ENCODE results near the gene IRX4. TPM values are rescaled to one million over a fixed set of nuclear protein-coding genes. Genes with fewer than 3 reads are reported as not detected.

Gene IRX4
- total RNA-seq, 1 donor from 2014 or later, result not detected

DNA sequence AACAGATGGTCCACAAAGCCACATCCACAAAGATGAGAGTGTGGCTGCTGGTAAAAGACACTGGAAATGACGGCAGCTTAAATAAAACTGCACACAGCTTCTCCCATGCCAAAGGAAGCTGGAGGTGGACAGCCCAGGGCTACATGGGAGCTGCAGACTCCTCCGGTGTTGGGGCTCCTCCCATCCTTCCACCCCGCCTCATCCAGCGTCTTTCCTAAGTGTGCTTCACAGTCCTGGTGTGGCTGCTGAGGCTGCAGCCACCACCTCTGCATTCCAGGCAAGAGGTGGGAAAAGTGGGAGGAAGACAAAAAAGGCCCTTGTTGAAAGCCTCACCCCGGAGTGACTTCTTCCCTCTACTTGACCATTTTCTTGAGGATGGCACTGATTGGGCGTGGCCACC is 37.0 kb upstream of the IRX4 start:
- TF ChIP-seq, protein P1, sequence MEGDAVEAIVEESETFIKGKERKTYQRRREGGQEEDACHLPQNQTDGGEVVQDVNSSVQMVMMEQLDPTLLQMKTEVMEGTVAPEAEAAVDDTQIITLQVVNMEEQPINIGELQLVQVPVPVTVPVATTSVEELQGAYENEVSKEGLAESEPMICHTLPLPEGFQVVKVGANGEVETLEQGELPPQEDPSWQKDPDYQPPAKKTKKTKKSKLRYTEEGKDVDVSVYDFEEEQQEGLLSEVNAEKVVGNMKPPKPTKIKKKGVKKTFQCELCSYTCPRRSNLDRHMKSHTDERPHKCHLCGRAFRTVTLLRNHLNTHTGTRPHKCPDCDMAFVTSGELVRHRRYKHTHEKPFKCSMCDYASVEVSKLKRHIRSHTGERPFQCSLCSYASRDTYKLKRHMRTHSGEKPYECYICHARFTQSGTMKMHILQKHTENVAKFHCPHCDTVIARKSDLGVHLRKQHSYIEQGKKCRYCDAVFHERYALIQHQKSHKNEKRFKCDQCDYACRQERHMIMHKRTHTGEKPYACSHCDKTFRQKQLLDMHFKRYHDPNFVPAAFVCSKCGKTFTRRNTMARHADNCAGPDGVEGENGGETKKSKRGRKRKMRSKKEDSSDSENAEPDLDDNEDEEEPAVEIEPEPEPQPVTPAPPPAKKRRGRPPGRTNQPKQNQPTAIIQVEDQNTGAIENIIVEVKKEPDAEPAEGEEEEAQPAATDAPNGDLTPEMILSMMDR (conservative IDR thresholded peaks at IDR 0.05; ENCODE audit: low read depth, low read length), result no peak
- DNase-seq (ENCODE audit: low read depth), result no peak

DNA sequence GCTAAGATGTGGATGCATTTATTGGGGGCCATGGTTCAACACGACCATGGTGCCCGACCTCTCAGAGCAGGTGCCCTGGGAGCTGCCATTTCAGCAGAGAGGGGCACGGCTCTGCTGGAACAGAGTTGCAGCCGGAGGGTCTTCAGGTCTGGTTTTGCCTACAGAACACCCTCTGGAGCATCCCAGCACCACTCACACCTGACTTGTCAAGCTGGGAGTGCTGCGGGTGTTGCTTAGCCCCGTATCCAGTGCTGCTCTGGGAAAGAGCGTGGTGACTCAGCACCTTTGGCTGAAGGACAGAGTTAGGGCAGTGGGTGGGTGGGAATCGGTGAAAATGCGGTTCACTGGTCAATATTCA is 36.5 kb upstream of the IRX4 start:
- TF ChIP-seq, protein P1 (conservative IDR thresholded peaks at IDR 0.05; ENCODE audit: low read depth, low read length), result no peak
- DNase-seq (ENCODE audit: low read depth), result no peak
- no peak overlapping the region for H3K4me3 ChIP-seq (ENCODE audit: low read depth, low read length)

More for the DNA sequence above, 37.0 kb upstream of the IRX4 start:
- no peak overlapping the region for H3K4me3 ChIP-seq (ENCODE audit: low read depth, low read length)

DNA sequence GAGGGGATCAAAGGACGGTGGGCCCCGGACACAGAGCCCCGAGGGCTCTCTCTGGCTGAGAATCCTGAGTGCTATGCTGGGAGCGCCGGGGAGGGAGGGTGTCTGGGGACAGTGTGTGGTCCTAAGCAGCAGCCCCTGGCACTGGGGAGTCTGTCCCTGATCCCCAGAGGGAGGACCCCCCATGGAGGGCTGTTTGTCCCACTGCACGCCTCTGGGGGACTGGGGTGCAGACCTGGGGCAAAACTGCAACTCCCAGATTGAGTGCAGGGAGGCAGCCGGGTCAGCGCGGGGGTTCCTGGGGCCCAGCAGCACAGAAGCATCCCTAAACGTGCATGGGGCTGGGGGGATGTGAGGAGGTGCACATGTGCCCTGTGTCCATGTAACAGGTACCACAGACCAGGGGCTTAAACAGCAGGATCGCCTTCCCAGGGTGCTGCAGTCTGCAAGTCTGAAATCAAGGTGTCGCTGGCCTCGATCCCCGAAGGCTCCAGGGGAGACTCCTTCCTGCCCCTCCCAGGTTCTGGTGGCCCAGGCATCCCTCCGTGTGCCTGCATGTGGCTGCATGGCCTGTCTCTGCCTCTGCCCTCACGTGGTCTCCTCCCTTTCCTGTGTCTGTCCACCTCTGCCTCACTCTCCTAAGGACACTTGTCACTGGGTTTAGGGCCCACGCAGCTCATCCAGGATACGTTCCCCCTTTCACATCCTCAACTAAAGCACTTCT is 35.9 kb upstream of the IRX4 start:
- TF ChIP-seq, protein P1 (conservative IDR thresholded peaks at IDR 0.05; ENCODE audit: low read depth, low read length), result no peak
- no peak overlapping the region for H3K4me3 ChIP-seq (ENCODE audit: low read depth, low read length)
- DNase-seq (ENCODE audit: low read depth), result no peak

DNA sequence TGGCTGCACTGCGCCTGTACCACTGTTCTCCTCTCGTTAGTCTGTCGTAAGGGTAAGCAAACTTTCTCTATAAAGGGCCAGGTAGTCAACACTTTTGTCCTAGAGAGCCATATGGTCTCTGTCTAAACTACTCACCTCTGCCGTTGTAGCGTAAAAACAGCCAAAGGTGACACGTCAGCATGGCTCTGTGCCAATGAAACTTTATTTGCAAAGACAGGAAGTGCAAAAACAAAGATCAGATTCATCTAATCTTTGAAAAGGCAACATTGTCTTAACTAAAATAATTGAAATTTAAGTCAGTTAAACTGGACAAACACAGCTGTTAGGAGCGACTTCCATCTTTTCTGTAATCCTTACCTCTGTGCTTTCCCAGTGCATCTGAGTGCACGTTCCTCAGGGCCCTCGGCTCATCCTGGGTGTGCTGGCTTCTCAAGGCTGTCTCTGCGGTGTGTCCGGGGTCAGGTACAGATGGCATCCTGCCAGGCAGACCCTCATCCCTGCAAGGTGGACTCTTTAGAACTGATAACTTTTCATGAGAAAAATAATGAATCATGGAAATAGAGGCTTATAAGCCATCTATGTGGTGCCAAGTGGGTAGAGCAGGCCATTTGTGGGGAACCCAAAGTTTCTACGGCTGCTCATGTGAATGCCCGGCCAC is 35.2 kb upstream of the IRX4 start:
- TF ChIP-seq, protein P1 (conservative IDR thresholded peaks at IDR 0.05; ENCODE audit: low read depth, low read length), result no peak
- DNase-seq (ENCODE audit: low read depth), result no peak
- H3K4me3 ChIP-seq (ENCODE audit: low read depth, low read length), result no peak overlapping the region

DNA sequence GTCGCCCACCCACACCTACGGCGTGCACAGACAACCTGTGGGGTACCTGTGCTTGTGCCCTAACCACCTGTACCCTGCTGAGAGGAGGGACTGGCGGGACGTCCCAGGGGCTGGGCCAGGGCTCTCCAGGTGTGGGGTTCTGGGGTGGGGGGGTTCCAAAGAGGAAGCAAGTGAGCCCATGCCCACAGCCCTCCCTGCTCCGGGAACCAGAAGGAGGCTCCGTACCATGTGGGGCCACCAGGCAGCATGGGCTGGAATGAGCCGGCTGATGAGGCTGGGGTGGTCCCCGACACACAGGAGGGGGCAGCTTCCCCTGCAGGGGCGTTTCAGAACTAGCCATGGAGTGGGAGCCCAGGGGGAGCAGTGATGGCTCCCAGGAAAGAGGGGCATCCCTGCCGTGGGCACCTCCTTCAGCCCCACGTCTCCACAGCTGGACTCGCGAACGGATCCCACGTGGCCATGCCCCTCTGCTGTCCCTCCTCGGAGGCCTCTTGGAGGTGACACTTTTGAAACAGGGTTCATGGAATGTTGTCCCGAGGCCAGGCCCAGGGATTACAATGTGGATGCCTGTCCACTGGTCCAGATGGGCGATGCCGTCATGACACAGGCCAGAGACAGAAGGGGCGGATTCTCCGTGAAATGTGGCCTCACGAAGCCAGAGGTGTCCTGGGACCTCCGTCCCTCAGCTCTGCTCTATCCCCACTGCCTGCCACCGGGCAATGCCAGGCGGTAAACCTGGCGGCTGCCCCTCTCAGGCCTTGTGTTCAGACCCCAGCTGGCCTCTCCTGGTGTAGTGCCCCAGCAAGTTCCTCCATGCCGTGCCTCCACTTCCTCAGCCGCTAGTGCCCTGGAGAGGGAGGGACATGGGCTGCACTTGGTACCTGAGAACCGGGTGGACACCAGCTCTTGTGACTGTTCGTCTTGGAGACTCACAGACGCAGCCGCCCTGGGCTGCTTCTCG is 33.6 kb upstream of the IRX4 start:
- TF ChIP-seq, protein P1 (conservative IDR thresholded peaks at IDR 0.05; ENCODE audit: low read depth, low read length), result no peak
- no peak overlapping the region for H3K4me3 ChIP-seq (ENCODE audit: low read depth, low read length)
- DNase-seq (ENCODE audit: low read depth), result no peak

DNA sequence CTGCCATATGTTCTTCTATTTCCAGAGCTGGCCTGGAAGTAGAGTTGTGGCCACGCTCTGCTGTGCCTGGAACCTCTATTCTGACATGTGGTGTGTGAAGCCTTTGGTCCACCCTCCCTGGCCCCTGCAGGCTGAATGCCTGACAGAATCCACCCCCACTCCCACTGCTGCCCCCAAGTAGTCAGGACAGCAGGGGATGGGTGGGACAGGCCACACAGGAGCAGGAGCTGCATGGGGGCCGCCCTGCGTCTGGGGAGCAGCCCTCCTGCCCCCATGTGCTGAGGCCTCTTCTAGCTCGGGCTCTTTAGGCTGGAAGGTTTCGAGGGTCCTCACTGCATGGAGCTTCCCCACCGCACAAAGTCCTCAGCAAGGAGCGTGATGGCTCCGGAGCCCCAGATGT is 32.6 kb upstream of the IRX4 start:
- DNase-seq (ENCODE audit: low read depth), result no peak
- TF ChIP-seq, protein P1 (conservative IDR thresholded peaks at IDR 0.05; ENCODE audit: low read depth, low read length), result no peak
- H3K4me3 ChIP-seq (ENCODE audit: low read depth, low read length), result no peak overlapping the region

All from epithelial cell of proximal tubule (primary cell).